ENCODE measurements around the gene RNF169.

RNF169 gene

GRCh38 chr11:74809801-74810200 lies 61.2 kb downstream of the RNF169 start:
- TF ChIP-seq CTCF (IDR thresholded peaks at IDR 0.05; ENCODE audit: extremely low read depth, missing control alignments) = no peak
- DNase-seq (ENCODE audit: low spot score) = no peak

GRCh38 chr11:74815966-74816365 lies 67.3 kb downstream of the RNF169 start:
- TF ChIP-seq CTCF (IDR thresholded peaks at IDR 0.05; ENCODE audit: extremely low read depth, missing control alignments) = no peak
- no peak for DNase-seq (ENCODE audit: low spot score)

GRCh38 chr11:74816664-74817063 lies 68.0 kb downstream of the RNF169 start:
- no peak for DNase-seq (ENCODE audit: low spot score)
- no peak for TF ChIP-seq CTCF (IDR thresholded peaks at IDR 0.05; ENCODE audit: extremely low read depth, missing control alignments)

GRCh38 chr11:74818283-74818946 lies 69.8 kb downstream of the RNF169 start:
- no peak for TF ChIP-seq CTCF (IDR thresholded peaks at IDR 0.05; ENCODE audit: extremely low read depth, missing control alignments)
- no peak for DNase-seq (ENCODE audit: low spot score)

- no peak for TF ChIP-seq CTCF (IDR thresholded peaks at IDR 0.05; ENCODE audit: extremely low read depth, missing control alignments)
- DNase-seq (ENCODE audit: low spot score) = no peak
Observed at GRCh38 chr11:74819400-74819799, 70.8 kb downstream of the RNF169 start.

- DNase-seq (ENCODE audit: low spot score) = no peak
- no peak for TF ChIP-seq CTCF (IDR thresholded peaks at IDR 0.05; ENCODE audit: extremely low read depth, missing control alignments)
Observed at GRCh38 chr11:74820763-74821162, 72.1 kb downstream of the RNF169 start.

GRCh38 chr11:74822170-74822569 lies 73.5 kb downstream of the RNF169 start:
- no peak for TF ChIP-seq CTCF (IDR thresholded peaks at IDR 0.05; ENCODE audit: extremely low read depth, missing control alignments)
- no peak for DNase-seq (ENCODE audit: low spot score)
